Skeletal muscle tissue (tissue), 5 donors: ENCODE data around the gene STX12. TPM values are rescaled to one million over a fixed set of nuclear protein-coding genes. Genes with fewer than 3 reads are reported as not detected.

Experiments
- H3K27ac ChIP-seq: one replicate; pipeline ENCODE4 v1.7.0; 2013; ENCODE audit warnings: mild to moderate bottlenecking, low read depth, low read length, inconsistent platforms
- H3K27me3 ChIP-seq, 3 donors: one replicate each; pipeline ENCODE4 v1.7.0; 2013; ENCODE audit warnings: low read length in 3 of 3; ENCODE audit not compliant: control insufficient read depth in 3 of 3, insufficient read depth in 3 of 3
- H3K36me3 ChIP-seq, 3 donors: one replicate each; pipeline ENCODE4 v1.7.0; 2013; ENCODE audit warnings: low read length in 3 of 3; ENCODE audit not compliant: control insufficient read depth in 3 of 3, insufficient read depth in 3 of 3
- H3K4me1 ChIP-seq, 3 donors: one replicate each; pipeline ENCODE4 v1.7.0; 2013; ENCODE audit warnings: low read length in 3 of 3, mild to moderate bottlenecking in 3 of 3; ENCODE audit not compliant: control insufficient read depth in 3 of 3, insufficient read depth in 3 of 3
- H3K4me3 ChIP-seq, 3 donors: one replicate each; pipeline ENCODE4 v1.7.0; 2013; ENCODE audit warnings: low read length in 3 of 3
- H3K9ac ChIP-seq, 3 donors: one replicate each; pipeline ENCODE4 v1.7.0; 2013; ENCODE audit warnings: low read length in 3 of 3, mild to moderate bottlenecking in 3 of 3, moderate library complexity in 2 of 3, low read depth in 1 of 3
- H3K9me3 ChIP-seq, 3 donors: one replicate each; pipeline ENCODE4 v1.7.0; 2013; ENCODE audit warnings: low read length in 3 of 3; ENCODE audit not compliant: control insufficient read depth in 3 of 3
- small RNA-seq: library from RNA; depleted of rRNA; stranded (forward); fragments of <200 nt; gene quantifications from one replicate; pipeline ENCODE3, GENCODE V24; 2014
- total RNA-seq: library from RNA; depleted of rRNA; stranded (reverse); fragments of >200 nt; gene quantifications from one replicate; pipeline ENCODE4 v1.2.3, GENCODE V29; 2014
- donor health status: Osteomylitis.

The STX12 gene
- total RNA-seq, 1 donor from 2014 or later = 39.1 TPM

DNA sequence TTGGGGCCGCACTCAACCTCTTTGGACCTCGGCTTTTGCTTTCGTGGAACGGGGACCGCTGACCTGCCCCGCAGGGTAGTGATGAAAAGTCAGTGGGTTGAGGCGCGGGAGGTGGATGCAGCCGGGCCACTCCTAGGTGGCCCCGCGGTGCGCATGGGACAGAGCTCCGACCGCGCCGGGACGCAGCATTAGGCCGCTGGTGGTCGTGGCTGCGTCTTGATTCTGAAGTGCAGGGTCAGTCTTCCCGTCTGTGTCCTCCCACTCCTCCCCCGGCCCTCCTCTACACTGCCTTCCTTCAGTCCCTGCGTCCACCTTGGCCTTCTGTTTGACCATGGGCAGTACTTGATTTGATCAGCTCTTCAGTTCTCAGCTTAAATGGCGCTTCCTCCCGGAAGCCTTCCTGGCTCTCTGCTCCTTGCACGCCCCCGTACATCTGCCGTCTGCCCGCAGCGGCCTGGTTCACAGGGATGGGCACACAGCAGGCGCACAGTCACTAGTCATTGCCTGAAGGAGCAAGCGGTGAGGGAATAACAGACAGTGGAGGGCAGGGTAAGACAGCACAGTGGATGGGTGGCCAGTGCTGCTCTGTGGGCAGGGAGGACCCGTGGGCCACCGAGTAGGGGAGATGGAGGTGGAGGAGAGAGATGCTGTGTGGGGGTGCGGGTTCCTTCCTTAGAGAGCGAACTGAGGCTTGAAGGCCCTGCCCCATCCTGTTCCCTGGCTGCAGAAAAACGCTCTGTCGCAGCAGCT is 100.0 kb downstream of the STX12 start:
- Histone ChIP-seq H3K27ac (peak overlapping the region; percentile 68), H3K9me3 (no peaks in the 10 kb centered on the region), H3K27me3 (peaks cover 0 to 21% (median 17%) of the 10 kb centered on the region in 3 donors), H3K4me1 (peaks cover 9 to 20% (median 11%) of the 10 kb centered on the region in 3 donors), H3K4me3 (peak overlapping the region; percentile 71 to 78 (median 73)), H3K9ac (peak overlapping the region; percentile 36 to 70 (median 67)), H3K36me3 (no peaks in the 10 kb centered on the region)

DNA sequence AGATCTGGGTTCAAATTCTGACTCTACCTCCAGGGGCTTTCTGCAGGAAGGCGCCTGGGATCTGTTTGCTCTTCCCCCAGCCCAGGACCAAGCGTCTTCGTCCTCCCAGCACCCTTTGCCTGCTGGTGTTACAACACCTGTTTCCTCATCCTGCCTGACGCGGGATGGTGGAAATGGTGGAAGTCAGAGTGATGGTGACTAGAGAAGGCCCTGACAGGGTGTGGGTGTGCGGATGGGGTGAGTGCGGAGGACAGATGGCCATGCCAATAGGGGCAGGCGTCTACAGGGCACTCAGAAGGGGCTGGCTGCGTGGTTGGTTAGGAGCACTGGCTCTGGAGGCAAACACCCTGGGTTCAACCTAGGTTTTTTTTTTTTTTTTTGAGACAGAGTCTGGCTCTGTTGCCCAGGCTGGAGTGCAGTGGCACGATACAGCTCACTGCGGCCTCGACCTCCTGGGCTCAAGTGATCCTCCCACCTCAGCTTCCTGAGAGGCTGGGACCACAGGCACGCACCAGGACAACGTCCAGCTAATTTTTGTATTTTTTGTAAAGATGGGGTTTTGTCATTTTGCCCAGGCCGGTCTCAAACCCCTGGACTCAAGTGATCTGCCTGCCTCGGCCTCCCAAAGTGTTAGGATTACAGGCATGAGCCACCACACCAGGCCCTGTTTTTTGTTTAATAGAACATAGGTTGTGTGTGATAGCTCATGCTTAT is 100.8 kb downstream of the STX12 start:
- H3K27me3 ChIP-seq = peaks cover 0 to 21% (median 17%) of the 10 kb centered on the region in 3 donors
- H3K4me1 ChIP-seq = peaks cover 9 to 20% (median 11%) of the 10 kb centered on the region in 3 donors
- H3K27ac ChIP-seq = peak overlapping the region; percentile 68
- H3K9ac ChIP-seq = peak overlapping the region; percentile 12 to 50 (median 27)
- H3K9me3 ChIP-seq = no peaks in the 10 kb centered on the region
- no peaks in the 10 kb centered on the region for H3K36me3 ChIP-seq
- peak overlapping the region; percentile 71 to 78 (median 73) for H3K4me3 ChIP-seq

Small RNA genes within 50 kb of the gene (small RNA-seq; reads per million reads assigned to genes)
- gene AL020997.2 (not detected), gene RNU6-1245P (not detected), gene SCARNA1 (6.2 reads per million, percentile 91 among the genes with 10 or more reads in this experiment)

Other genes with a start within 250 kb of the STX12 start
- gene AHDC1, start 169.1 kb upstream of the STX12 start, total RNA-seq = 19.8 TPM
- gene FGR, start 138.0 kb upstream of the STX12 start, total RNA-seq = 2.6 TPM
- 90.8 TPM for gene IFI6, start 101.0 kb upstream of the STX12 start, total RNA-seq
- gene FAM76A, start 47.3 kb upstream of the STX12 start, total RNA-seq = 21.9 TPM
- gene PPP1R8, start 57.6 kb downstream of the STX12 start, total RNA-seq = 42.3 TPM
- gene THEMIS2, start 99.3 kb downstream of the STX12 start, total RNA-seq = 4.7 TPM
- gene RPA2, start 141.4 kb downstream of the STX12 start, total RNA-seq = 83.0 TPM
- not detected for gene SMPDL3B, start 161.8 kb downstream of the STX12 start, total RNA-seq
- 2.6 TPM for gene XKR8, start 186.8 kb downstream of the STX12 start, total RNA-seq